ENCODE results near the gene RER1. TPM values are rescaled to one million over a fixed set of nuclear protein-coding genes. Genes with fewer than 3 reads are reported as not detected.

RER1 gene
- total RNA-seq, 1 donor from 2014 or later, result 81.9 TPM

DNA sequence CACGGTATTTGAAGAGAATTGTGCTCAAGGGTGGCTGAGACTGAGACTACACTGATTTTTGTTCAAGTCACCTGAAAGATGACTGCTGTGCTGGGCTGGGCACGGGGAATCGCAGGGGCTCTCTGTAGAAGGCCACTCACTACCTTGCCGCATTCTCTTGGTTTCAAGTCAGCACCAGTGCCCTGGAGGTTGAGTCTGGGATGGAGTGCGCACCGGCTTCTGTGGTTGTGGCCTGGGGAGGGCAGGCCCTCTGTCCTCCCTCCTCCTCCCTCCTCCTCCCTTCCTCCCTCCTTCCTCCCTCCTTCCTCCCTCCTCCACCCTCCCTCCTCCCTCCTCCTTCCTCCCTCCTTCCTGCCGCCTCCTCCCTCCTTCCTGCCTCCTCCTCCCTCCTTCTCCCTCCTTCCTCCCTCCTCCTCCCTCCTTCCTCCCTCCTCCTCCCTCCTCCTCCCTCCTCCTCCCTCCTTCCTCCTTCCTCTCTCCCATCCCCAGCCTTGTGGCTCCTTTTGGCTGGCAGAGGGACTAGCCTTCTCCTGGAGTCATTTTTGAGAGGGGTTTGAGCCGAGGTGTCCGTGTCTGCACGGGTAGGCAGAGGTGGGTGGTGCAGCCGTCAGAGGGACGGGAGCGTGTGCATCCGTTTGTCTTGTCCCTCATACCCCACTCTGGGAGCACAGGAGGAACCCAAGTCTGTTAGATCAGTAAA lies 9.5 kb downstream of the RER1 start:
- no peak for DNase-seq (ENCODE audit: low spot score)
- intact Hi-C loops (cut with DNase I), result no loop called here

DNA sequence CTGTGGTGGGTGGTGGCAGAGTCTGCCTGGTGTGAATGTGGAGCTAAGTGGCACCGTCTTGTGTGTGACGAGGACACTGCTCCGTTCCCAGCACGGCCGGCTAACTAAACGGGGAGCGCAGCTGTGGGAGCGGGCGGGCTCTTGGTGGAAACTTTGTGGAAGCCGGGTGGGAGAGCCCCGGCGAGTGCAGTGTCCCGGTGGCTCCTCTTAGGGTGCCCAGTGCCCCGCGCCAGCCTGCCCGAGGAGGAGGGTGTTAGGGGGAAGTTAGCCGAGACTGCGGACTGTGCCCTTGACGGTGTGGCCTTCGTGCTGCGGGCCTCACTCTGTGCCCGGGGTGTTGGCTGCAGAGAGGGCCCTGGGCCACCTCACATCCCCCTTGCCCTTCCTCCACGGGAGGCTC lies 10.8 kb downstream of the RER1 start:
- DNase-seq (ENCODE audit: low spot score), result no peak
- intact Hi-C loops (cut with DNase I), result no loop called here

DNA sequence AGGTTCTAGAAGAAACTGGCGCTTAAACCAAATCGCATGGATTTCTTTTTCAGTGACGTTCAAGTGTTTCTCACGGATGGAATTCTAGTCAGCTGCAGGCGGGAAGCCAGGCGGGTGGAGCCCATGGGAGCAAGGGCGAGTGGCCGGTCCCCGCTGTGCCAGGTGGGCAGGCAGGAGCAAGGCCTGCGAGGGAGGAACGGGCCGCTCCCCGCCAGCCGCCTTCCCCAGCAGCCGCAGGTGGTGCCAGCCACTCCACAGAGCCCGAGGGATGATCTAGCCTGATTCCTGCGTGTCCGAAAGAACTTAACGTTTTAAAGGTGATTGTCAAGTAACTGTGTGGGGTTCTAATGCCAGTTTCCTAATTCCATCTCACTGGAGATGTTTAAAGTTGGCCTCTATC lies 11.6 kb downstream of the RER1 start:
- DNase-seq (ENCODE audit: low spot score), result no peak
- intact Hi-C loops (cut with DNase I), result no loop called here

DNA sequence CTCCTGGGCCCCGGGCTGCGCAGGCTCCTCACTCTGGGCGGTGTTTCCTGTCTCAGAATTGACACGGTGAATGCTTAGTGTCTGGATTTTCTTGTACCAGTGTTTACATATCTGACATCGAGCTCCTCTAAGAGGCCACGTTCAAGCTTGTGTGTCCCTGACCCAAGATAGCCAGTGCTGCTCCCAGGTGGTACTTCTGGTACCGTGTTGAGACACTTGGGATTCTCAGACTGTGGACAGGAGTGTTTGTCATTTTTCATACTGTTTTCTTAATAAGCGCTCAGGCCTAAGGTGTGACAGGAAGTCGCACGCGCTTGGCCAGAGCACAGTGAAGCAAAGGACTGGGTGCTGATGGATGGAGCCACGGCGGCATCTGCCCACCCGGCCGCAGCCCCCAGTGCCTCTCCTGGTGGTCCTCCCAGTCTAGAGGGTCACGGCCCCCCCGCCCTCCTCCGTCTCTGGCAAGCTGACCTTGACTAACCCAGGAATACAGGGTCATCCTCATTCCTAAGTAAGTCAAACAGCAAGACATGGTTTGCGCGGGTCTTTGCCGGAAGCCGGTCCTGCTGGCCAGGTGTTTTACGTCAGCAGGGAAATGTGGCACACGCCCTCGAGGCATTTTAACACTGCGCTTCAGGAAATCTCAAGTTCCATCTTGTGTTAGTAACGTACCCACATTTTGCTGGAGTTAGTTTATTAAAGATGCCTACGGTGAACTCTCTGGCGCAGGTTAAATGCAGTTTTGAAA lies 12.7 kb downstream of the RER1 start:
- DNase-seq (ENCODE audit: low spot score), result no peak
- intact Hi-C loops (cut with DNase I), result no loop called here

DNA sequence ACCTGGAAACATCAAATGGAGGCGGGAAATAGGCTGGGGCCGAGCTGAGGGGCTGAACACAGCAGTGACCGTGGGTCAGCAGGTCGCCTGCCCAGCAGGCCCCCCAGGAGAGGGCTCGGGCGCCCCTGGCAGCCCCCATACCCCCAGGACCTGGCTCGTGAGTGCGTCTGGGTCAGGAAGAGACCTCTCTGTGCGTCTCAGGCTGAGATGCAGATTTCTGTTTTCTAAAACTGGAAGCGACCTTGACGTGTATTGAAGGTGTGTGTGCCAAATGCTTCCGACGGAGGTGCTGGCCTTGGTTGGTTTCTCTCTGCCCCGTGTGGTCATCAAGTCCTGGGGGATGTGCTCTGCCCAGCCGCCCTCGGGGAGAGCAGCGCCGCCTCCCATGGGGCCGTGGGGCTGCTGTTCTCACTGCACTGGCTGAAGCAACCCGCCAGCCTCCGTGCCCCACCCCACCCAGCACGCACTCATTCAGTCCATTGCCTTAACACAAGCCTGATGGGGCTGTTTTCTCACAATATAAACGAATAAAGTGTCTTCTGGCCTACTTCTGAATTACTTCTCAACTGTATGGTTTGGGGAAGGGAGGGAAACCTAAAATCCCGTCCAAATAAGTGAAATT lies 13.4 kb downstream of the RER1 start:
- intact Hi-C loops (cut with DNase I), result no loop called here
- DNase-seq (ENCODE audit: low spot score), result no peak

DNA sequence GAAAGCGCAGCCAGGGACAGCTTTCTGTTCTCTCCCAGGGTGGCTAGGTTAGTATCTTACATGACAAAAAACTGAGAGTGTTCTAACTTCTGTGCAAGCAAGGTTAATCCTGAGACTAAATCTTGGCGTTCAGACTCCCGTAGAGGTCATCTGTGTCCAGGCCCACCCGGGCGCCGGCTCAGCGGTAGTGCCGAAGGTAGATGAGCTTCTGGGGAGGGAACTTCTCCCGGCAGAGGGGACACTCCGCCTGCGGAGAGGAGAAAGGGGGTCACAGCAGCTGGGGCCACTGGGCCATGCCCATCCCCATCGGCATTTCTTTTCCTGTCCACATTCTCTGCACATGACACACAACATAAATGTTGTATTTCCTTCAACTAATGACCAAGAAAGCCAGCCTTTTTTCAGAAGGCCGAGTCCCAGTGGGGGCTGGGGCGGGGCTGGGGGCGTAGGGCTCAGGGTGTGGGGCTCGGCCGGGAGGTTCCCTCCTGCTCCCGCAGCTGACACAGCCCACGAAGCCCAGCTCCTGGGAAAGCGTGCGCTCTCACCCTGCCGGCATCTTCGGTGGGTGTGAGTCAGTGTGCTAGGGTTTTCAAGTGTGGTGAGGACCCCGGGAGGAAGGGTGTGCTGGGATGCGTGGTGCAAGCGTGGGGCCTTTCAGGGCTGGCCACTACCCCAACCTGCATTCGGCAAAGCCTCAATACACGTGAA lies 14.1 kb downstream of the RER1 start:
- no peak for DNase-seq (ENCODE audit: low spot score)

DNA sequence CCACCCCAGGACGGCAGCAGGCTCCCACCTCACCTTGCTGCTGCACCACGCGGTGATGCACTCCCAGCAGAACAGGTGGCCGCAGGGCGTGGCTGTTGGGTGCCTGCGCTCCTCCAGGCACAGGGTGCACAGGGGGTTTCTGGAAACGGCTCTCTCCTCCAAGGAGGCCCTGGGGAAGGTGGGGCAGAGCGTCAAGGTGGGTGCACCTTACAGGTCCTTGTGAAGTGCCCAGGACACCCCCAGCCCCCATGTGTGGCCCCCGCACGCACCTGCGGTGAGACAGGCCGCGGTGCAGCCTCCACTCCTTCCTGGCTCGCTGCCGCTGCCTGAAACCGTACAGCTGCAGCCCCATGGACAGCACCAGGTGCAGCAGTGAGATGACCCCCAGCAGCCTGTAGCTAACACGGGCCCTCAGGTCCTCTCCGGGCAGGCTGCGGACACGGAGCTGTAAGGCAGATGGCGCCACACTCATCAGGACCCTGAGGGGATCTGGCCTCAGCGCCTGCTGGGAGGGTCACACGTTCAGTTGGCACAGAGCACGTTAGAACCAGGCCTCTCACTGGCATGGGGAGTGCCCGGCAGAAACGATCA lies 14.9 kb downstream of the RER1 start:
- no peak for DNase-seq (ENCODE audit: low spot score)
- intact Hi-C loops (cut with DNase I), result no loop called here

More for the DNA sequence above, 14.1 kb downstream of the RER1 start:
- intact Hi-C loops (cut with DNase I), result no loop called here

DNA sequence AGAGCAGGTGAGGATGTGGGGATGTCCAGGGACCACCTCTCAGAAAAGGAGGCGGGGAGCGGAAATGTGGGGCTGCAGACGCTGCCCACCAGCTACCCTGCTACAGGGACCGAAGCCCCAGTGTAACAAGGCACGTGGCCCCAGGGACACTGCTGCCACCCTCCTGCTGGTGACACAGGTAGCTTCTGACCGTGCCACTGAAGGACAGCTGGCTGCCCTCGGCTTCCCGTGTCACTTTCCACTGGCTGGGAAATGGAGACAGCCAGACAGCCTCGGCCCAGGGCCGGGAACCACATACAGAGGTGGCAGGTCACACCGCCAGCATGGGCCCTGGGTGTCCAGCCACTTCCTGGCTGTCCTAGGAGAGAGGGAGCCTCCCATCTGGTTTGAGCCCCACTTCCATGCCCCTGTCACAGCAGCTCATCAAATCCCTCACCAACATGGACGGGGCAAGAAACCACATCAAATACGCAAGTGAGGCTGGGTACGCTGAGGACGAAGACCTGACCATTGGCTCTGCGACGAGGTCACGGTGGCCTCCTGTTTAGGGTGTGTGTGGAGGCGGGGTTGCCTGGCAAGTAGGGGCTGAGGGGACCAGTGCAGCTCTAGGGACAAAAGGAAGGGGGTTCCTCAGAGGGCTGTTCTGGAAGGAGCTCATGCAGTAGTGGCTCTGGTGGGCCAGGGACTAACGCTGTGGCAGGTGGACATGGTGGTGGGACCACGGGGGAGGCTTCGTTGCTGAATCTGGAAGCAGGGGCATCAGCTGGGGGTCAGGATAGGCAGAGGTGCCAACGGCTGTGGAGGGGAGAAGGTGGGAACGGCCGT lies 15.7 kb downstream of the RER1 start:
- no peak for DNase-seq (ENCODE audit: low spot score)
- intact Hi-C loops (cut with DNase I), result no loop called here

DNA sequence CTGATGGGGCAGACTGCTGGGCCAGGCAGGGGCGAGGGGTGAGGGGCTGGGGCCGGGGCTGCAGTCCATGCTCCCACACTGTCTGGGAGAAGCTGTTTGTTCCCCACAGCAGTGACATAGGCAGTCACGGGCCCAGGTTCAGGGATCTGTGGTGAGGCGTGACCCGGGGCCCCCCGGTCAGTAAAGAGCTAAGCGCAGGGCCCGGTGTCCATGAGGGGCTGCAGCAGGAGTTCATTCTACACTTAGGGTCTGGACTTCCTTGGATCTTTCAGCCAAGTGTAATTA lies 16.3 kb downstream of the RER1 start:
- intact Hi-C loops (cut with DNase I), result no loop called here
- no peak for DNase-seq (ENCODE audit: low spot score)

DNA sequence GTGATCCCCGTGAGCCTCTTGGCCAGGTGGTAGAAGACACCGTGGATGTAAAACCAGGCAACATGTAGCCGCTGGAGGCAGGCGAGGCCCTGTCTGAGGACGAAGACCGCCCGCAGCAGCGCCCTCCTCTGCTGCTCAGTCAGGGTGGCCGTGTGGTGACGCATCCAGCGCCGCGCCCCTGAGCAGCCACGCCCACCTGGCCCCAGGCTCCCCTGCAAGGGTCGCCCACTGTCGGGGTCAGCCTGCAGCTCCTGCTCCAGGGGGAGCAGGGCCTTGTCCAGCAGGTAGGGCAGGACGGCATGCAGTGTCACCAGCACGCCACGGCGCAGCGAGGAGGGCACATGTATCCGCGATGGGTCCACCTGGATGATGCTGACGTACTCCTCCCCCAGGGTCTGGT lies 16.8 kb downstream of the RER1 start:
- DNase-seq (ENCODE audit: low spot score), result no peak
- intact Hi-C loops (cut with DNase I), result no loop called here

DNA sequence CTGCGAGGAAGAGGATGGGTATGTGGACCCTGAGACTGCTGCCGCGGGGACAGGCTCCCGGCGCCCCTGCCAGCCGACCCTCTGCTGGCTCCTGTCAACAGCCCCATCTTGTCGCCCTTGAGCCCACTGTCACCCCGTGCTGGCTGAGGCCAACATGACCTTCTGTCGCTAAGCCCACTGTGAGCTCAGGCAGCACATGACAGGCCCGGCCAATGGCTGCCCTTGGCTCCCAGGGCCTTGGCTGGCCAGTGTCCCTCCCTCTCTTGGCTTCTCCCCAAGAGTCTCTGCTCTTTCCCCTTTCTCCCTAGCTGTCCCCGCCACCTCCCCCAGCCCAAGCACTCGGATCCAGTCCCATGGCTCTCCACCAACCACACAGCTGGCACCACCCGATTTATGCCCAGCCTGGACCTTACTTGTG lies 17.2 kb downstream of the RER1 start:
- intact Hi-C loops (cut with DNase I), result no loop called here
- no peak for DNase-seq (ENCODE audit: low spot score)

DNA sequence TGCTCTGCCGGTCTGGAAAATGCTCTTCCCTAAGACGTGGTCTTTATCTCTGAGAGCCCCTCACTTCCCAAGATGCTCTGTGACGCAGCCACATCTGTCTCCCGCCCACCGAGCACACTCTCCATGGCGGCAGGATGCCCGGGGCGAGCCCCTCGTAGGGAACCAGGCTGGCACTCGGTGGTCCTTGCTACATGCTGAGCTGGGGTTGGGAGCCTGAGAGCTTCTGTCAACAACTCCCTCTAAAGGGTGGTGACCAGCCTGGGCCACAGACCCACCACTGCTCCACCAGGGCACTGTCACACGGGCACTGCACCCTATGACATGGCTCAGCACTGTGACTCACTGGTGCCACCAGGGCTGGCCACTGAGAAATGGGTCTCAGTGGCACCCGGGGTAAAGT lies 18.1 kb downstream of the RER1 start:
- intact Hi-C loops (cut with DNase I), result loop anchor here (5.0 kb wide), 1 partner anchor 178 kb away; the partner anchor contains the start of gene PRXL2B
- no peak for DNase-seq (ENCODE audit: low spot score)

DNA sequence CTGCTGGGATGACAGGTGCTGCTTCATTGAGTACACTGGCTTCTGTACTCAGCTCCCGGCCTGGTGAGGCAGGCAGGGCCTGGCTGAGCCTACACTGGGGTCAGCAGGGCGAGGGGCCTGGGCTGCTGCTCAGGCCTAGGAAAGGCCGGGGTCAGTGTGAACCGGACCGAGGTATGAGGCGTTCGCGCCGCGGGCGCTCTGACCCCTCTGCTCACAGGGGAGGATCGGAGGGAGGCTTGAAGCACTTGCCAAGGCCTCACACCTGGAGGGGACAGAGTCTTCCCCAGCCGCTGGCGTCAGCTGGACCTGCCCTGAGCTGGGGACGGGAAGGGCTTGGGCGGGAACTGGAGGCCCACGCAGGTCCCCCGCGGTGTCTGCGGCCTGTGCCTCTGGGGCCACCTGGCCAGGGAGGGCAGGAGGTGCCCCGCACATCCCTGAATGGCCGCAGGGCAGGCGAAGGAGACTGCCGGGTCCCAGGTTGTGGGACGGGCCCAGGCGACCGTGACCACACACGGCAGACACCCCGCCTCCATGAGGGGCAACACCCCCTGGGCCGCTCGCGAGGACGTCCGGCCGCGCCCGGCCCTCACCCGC lies 20.3 kb downstream of the RER1 start:
- no peak for DNase-seq (ENCODE audit: low spot score)
- intact Hi-C loops (cut with DNase I), result loop anchor here (1.0 to 5.0 kb wide), 2 partner anchors 115 to 175 kb away; partner anchors contain the start of gene PRXL2B

DNA sequence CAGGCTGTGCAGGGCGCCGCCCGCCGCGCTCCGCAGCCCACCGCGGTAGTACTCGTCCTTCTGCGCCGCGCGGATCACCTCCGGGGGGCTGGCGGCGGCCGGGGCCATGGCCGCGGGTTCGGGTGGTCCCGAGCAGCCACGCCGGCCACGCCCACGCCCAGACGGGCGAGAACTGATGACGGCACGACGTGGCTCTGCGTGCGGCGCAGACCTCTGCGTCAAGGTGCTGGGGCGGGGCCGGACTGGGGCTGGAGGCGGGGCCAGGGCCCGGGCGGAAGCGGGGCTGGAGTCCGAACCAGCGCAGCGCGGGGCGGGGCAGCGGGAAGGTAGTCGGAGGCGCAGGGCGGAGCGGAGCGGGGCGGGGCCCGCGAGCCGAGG lies 20.7 kb downstream of the RER1 start, which contains the start of gene PEX10:
TSS of gene PEX10 (minus strand) at position 170 of the 378 bp plus-strand sequence. CDS start at position 108, 62 bp downstream.
- peak; percentile 99 for DNase-seq (ENCODE audit: low spot score)
- intact Hi-C loops (cut with DNase I), result loop anchor here (1.0 to 5.0 kb wide), 2 partner anchors 115 to 175 kb away; partner anchors contain the start of gene PRXL2B

DNA sequence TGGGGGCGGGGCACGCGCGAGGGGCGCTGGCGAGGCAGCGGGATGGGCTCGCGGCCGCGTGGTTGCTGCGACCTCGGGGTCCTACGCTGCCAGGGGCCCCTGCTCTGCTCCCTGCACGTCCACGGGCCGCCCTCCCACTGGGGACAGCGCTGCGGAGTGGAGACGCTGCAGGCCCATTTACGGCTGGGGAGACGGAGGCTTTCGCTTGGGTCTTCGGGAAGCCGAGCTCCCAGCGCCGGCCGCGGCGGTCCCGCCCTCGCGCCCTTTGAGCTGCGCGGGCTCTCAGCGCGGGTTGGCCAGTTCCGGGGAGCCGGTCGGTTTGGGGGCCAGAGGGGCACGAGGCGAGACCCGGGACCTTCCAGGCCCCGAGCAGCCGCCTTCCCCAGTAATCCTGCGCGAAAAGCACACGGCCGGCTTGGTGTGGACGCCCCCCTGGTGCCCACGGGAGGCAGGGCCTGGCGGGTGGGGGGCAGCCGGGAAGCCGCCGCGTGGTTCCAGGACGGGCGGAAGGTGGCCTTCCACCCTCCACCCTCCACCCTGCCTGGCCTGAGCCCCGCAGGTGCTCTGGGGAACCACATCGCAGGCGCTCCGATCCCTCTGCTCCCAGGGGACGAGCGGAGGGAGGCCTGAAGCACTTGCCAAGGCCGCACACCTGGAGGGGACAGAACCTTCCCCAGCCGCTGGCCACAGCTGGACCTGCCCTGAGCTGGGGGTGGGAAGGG lies 21.3 kb downstream of the RER1 start:
- intact Hi-C loops (cut with DNase I), result loop anchor here (1.0 to 5.0 kb wide), 2 partner anchors 114 to 174 kb away; partner anchors contain the start of gene PRXL2B
- DNase-seq (ENCODE audit: low spot score), result no peak

DNA sequence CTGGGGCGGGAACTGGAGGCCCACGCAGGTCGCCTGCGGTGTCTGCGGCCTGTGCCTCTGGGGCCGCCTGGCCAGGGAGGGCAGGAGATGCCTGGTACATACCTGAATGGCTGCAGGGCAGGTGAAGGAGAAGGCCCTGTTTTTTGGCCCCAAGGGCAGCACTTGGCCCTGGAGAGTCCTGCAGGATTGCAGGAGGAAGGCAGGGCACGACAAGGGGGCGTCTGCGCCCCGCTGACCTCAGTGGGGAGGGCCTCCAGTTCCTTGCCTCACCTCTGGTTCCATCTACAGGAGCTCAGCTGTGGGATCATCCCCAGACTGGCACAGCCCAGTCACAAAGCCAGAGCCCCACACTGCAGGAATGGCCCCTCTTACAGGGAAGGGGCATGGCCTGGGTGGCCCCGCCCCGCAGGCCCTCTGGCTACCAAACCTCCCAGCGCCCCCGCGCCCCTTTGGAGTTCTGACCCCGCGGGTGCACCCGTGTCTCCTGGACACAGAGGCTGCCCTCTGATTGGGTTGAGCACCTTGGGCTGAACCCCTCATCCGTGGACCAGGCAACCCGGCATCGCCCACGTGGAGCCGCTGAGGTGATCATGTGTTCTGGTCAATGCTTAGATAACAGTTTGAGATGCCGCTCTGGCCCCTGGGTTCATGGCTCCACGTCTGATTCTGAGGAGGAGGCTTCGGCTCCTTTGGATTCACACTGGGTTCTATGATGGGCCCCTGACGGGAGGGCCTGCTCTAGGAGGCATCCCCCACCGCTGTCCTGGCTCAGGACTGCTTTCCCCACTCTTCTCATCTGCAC lies 22.1 kb downstream of the RER1 start:
- no peak for DNase-seq (ENCODE audit: low spot score)
- intact Hi-C loops (cut with DNase I), result loop anchor here (1.0 to 5.0 kb wide), 4 partner anchors 135 to 373 kb away; partner anchors contain the start of gene PRXL2B
